HepG2 (cell line): ENCODE data around the gene HDAC4. TPM values are rescaled to one million over a fixed set of nuclear protein-coding genes. Genes with fewer than 3 reads are reported as not detected.

Experiments used
- ATAC-seq: fragments of 200-7000 bp; cut with Tn5 transposase; 3 replicates; pipeline ENCODE4 v1.9.1; 2020; ENCODE audit warnings: mild to moderate bottlenecking, moderate library complexity
- BruUV-seq: library from RNA; stranded (reverse); fragments of 400-500 nt; replicated peaks from 2 replicates; lab custom pipeline; 2021; lab: Mats Ljungman, UMichigan
- CTCF ChIA-PET: fragments of 300-600 bp; formaldehyde crosslinking; extraction: SDS; loops from one replicate; lab custom pipeline; 2021; ENCODE audit warnings: low total read pairs, inconsistent platforms, low intra/inter-chr PET ratio; lab: Yijun Ruan, JAX
- POLR2A ChIA-PET: fragments of 350-600 bp; sonication (Branson Sonifier 250); formaldehyde crosslinking; loops from one replicate; lab custom pipeline; 2020; ENCODE audit warnings: antibody characterized with exemption, inconsistent platforms; lab: Yijun Ruan, JAX
- DNase-seq: peaks from one replicate; pipeline ENCODE4 v3.0.0-alpha.2; 2015; ENCODE audit warnings: low spot score
- FAIRE-seq: peaks from 3 replicates; lab custom pipeline; 2011; peaks lifted over from hg19 to GRCh38; lab: Jason Lieb, UNC
- H2AFZ ChIP-seq: one replicate; pipeline ENCODE4 v1.6.1; 2011; ENCODE audit warnings: low read length, inconsistent platforms
- H3K27ac ChIP-seq: fragments of 300-600 bp; 3 replicates; pipeline ENCODE4 v1.8.0; 2011; ENCODE audit warnings: mixed run types, mild to moderate bottlenecking, mixed read lengths, low read length, inconsistent platforms; ENCODE audit not compliant: insufficient read depth; ENCODE audit errors: extremely low read length
- H3K27me3 ChIP-seq, 2 experiments: fragments of 200-600 bp in 1 of 2; 2 replicates in 1 of 2; 3 replicates in 1 of 2; pipeline versions ENCODE4 v1.6.0 to v1.8.0; 2011; ENCODE audit warnings: low read length in 2 of 2, mild to moderate bottlenecking in 2 of 2, moderate library complexity in 2 of 2, inconsistent platforms in 1 of 2; ENCODE audit not compliant: insufficient read depth in 2 of 2, control insufficient read depth in 1 of 2
- H3K36me3 ChIP-seq, 2 experiments: fragments of 200-600 bp in 1 of 2; replicated peaks in 1 of 2; 2 replicates in 1 of 2; 3 replicates in 1 of 2; pipeline versions ENCODE4 v1.5.1 to v1.8.0; 2011; ENCODE audit warnings: low read length in 2 of 2, inconsistent platforms in 1 of 2; ENCODE audit not compliant: insufficient read depth in 2 of 2, control insufficient read depth in 1 of 2
- H3K4me1 ChIP-seq: 2 replicates; pipeline ENCODE4 v1.5.1; 2012; ENCODE audit warnings: low read length, inconsistent platforms; ENCODE audit not compliant: insufficient read depth
- H3K4me2 ChIP-seq: 2 replicates; pipeline ENCODE4 v1.6.0; 2011; ENCODE audit warnings: low read depth, low read length, inconsistent platforms
- H3K4me3 ChIP-seq, 3 experiments: fragments of 200-600 bp in 1 of 3; sonication (generic), shearing (Covaris generic) in 1 of 3; replicated peaks in 1 of 3; 2 replicates each; pipeline ENCODE4 v1.5.1; 2011 to 2016; ENCODE audit warnings: low read length in 3 of 3, inconsistent platforms in 2 of 3, low read depth in 2 of 3, mild to moderate bottlenecking in 2 of 3, control low read depth in 1 of 3, mixed read lengths in 1 of 3; ENCODE audit not compliant: insufficient read depth in 1 of 3
- H3K79me2 ChIP-seq: one replicate; pipeline ENCODE4 v1.6.1; 2011; ENCODE audit warnings: low read length, inconsistent platforms; ENCODE audit not compliant: insufficient read depth
- H3K9ac ChIP-seq: 2 replicates; pipeline ENCODE4 v1.6.0; 2011; ENCODE audit warnings: mild to moderate bottlenecking, low read depth, low read length, inconsistent platforms; ENCODE audit not compliant: insufficient read depth
- H3K9me3 ChIP-seq: 2 replicates; pipeline ENCODE4 v1.5.1; 2012; ENCODE audit warnings: mild to moderate bottlenecking, low read length
- H4K20me1 ChIP-seq: 2 replicates; pipeline ENCODE4 v1.6.0; 2011; ENCODE audit warnings: inconsistent platforms, mild to moderate bottlenecking, low read length, moderate library complexity; ENCODE audit not compliant: insufficient read depth
- IKZF4 ChIP-seq: sonication (generic); formaldehyde crosslinking; IDR thresholded peaks from 2 replicates; pipeline ENCODE4 v1.5.1; 2020; ENCODE audit warnings: borderline replicate concordance, mild to moderate bottlenecking, low read depth, missing genetic modification reagents; ENCODE audit errors: not compliant biosample characterization
- MXD3 ChIP-seq: IDR thresholded peaks from 2 replicates; pipeline ENCODE4 v1.6.1; 2016; ENCODE audit warnings: mild to moderate bottlenecking, missing biosample characterization, missing genetic modification reagents
- MZF1 ChIP-seq: sonication (generic); formaldehyde crosslinking; IDR thresholded peaks from 2 replicates; pipeline ENCODE4 v1.8.1; 2023; ENCODE audit warnings: mild to moderate bottlenecking, missing genetic modification reagents, borderline replicate concordance
- REXO4 ChIP-seq: sonication (generic); formaldehyde crosslinking; IDR thresholded peaks from 2 replicates; pipeline ENCODE4 v1.8.0; 2022; ENCODE audit warnings: missing genetic modification reagents, mild to moderate bottlenecking, borderline replicate concordance
- ZNF382 ChIP-seq: sonication (generic); formaldehyde crosslinking; IDR thresholded peaks from 2 replicates; pipeline ENCODE4 v1.5.0; 2020; ENCODE audit warnings: missing genetic modification reagents, mild to moderate bottlenecking, borderline replicate concordance
- ZNF619 ChIP-seq: sonication (generic); formaldehyde crosslinking; IDR thresholded peaks from 2 replicates; pipeline ENCODE4 v1.4.0; 2020; ENCODE audit warnings: mild to moderate bottlenecking, missing genetic modification reagents
- ZNF646 ChIP-seq: sonication (generic); formaldehyde crosslinking; IDR thresholded peaks from 2 replicates; pipeline ENCODE4 v1.9.0; 2021; ENCODE audit warnings: mild to moderate bottlenecking, missing genetic modification reagents
- WGBS: methylation state at CpG from one replicate; pipeline ENCODE4 v1.1.6; 2017; ENCODE audit warnings: low lambda C conversion rate; 5-methylcytosine and 5-hydroxymethylcytosine counted together
- in situ Hi-C: cut with HindIII; loops from 2 replicates; pipeline ENCODE4 v1.10.0; 2017; ENCODE audit warnings: low pct_unique_long_range_greater_than_20kb; ENCODE audit not compliant: extremely low pct_ligation_motif_present
- intact Hi-C: fragments of 100-400 bp; cut with micrococcal nuclease; formaldehyde crosslinking; loops from one replicate; pipeline ENCODE4 v1.10.0; 2022; ENCODE audit not compliant: unreplicated experiment
- polyA plus RNA-seq, 8 experiments: library from polyadenylated mRNA; depleted of rRNA in 3 of 8; stranded (reverse) in 7 of 8; unstranded in 1 of 8; fragments of >200 nt; fragmentation: Illumina TruSeq in 4 of 8; extraction: Trizol in 4 of 8; gene quantifications; 2 replicates each; pipeline versions ENCODE4 v1.2.1 to v1.2.3, GENCODE V29; 2011 to 2016; ENCODE audit warnings: low read depth in 4 of 8, missing spikeins in 1 of 8, mixed read lengths in 1 of 8; ENCODE audit not compliant: insufficient read depth in 1 of 8
- total RNA-seq, 5 experiments: library from RNA; depleted of rRNA; stranded (reverse); fragments of >200 nt; fragmentation: Illumina TruSeq; extraction: Trizol; gene quantifications; 2 replicates each; pipeline ENCODE4 v1.2.3, GENCODE V29; 2016; ENCODE audit warnings: low read depth in 1 of 5
- TF ChIP-seq, protein P1 (sequence below): sonication (generic); formaldehyde crosslinking; IDR thresholded peaks from 2 replicates; pipeline ENCODE4 v1.4.0; 2020; ENCODE audit warnings: mild to moderate bottlenecking, missing genetic modification reagents

The HDAC4 gene
- total and polyA plus RNA-seq, 2 of the 13 experiments (the other 11 are each of a cell fraction or from before 2014, with no cell fraction given): 10.1 to 11.5 TPM

DNA sequence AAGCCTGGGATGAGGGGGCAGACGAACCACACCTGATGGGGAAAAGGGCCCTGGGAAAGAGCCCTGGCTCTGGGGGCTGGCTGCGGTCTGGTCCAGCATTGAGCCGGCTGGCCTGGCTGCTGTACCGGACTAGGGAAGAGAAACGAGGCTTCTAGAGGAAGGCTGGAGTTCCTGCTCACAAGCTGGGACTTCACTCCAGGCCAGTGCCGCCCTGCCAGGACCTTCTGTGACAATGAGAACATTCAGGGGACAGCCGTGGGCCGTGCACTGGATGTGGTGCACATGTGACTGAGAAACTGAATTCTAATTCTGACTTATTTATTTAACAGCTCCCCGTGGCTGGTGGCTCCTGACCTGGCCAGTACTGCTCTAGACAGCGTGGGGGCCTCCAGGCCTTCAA, 269.3 kb downstream of the HDAC4 start (continued):
- TF ChIP-seq ZNF646 (CRISPR knock-in tag) (no peak), MXD3 (no peak), ZNF382 (no peak)

DNA sequence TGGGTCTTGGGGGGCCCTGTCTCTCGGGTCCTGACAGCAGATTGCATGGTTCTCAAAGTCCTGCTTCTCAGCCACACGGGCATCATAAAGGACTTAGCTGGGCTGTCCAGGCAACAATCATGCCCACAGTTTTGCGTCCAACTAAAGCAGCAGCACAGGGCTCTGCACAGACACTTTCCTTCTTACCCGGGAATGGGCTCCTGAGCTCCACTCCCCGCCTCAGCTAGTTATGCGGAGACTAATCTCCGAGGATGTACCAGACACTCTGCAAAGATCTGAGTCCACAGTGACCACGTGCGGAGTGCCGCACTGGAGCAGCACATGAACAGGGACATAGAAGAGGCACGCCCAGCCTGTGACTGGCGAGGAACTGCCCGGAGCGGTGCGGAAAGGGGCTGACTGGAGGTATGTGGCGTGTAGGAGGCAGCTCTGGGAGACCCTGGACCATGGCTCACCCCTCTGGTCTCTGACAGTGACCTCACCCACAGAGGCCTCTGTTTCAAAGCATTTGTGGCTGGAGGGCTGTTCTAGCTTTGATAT, 270.0 kb downstream of the HDAC4 start:
- DNase-seq: no peak
- H3K36me3 ChIP-seq: peaks cover 24 to 64% of the 10 kb centered on the region in 2 experiments
- no peaks in the 10 kb centered on the region for H3K79me2 ChIP-seq
- no peaks in the 10 kb centered on the region for H3K27me3 ChIP-seq
- no peak overlapping the region for H3K9ac ChIP-seq
- H2AFZ ChIP-seq: no peak overlapping the region
- FAIRE-seq: no peak
- in situ Hi-C loops (no loop called here), intact Hi-C loops (no loop called here)
- peaks cover 3% of the 10 kb centered on the region; the same call in 1 of the 2 replicates for H4K20me1 ChIP-seq
- POLR2A ChIA-PET: no interaction called here
- H3K4me3 ChIP-seq: no peak overlapping the region
- H3K9me3 ChIP-seq: no peaks in the 10 kb centered on the region
- ATAC-seq: no peak
- H3K27ac ChIP-seq: no peak overlapping the region
- 94% methylated on average over 16 of the region's 16 CpGs for WGBS
- H3K4me1 ChIP-seq: peaks cover 13% of the 10 kb centered on the region
- CTCF ChIA-PET: no interaction called here
- BruUV-seq: no TSS peak
- no peak overlapping the region for H3K4me2 ChIP-seq
- TF ChIP-seq, protein P1, sequence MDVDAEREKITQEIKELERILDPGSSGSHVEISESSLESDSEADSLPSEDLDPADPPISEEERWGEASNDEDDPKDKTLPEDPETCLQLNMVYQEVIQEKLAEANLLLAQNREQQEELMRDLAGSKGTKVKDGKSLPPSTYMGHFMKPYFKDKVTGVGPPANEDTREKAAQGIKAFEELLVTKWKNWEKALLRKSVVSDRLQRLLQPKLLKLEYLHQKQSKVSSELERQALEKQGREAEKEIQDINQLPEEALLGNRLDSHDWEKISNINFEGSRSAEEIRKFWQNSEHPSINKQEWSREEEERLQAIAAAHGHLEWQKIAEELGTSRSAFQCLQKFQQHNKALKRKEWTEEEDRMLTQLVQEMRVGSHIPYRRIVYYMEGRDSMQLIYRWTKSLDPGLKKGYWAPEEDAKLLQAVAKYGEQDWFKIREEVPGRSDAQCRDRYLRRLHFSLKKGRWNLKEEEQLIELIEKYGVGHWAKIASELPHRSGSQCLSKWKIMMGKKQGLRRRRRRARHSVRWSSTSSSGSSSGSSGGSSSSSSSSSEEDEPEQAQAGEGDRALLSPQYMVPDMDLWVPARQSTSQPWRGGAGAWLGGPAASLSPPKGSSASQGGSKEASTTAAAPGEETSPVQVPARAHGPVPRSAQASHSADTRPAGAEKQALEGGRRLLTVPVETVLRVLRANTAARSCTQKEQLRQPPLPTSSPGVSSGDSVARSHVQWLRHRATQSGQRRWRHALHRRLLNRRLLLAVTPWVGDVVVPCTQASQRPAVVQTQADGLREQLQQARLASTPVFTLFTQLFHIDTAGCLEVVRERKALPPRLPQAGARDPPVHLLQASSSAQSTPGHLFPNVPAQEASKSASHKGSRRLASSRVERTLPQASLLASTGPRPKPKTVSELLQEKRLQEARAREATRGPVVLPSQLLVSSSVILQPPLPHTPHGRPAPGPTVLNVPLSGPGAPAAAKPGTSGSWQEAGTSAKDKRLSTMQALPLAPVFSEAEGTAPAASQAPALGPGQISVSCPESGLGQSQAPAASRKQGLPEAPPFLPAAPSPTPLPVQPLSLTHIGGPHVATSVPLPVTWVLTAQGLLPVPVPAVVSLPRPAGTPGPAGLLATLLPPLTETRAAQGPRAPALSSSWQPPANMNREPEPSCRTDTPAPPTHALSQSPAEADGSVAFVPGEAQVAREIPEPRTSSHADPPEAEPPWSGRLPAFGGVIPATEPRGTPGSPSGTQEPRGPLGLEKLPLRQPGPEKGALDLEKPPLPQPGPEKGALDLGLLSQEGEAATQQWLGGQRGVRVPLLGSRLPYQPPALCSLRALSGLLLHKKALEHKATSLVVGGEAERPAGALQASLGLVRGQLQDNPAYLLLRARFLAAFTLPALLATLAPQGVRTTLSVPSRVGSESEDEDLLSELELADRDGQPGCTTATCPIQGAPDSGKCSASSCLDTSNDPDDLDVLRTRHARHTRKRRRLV: no peak
- no peak for TF ChIP-seq IKZF4 (CRISPR knock-in tag)
- TF ChIP-seq MZF1 (CRISPR knock-in tag): no peak
- no peak for TF ChIP-seq REXO4 (CRISPR knock-in tag)
- TF ChIP-seq ZNF619: no peak
